ENCODE results near the gene CNTN4.

CNTN4 gene

DNA sequence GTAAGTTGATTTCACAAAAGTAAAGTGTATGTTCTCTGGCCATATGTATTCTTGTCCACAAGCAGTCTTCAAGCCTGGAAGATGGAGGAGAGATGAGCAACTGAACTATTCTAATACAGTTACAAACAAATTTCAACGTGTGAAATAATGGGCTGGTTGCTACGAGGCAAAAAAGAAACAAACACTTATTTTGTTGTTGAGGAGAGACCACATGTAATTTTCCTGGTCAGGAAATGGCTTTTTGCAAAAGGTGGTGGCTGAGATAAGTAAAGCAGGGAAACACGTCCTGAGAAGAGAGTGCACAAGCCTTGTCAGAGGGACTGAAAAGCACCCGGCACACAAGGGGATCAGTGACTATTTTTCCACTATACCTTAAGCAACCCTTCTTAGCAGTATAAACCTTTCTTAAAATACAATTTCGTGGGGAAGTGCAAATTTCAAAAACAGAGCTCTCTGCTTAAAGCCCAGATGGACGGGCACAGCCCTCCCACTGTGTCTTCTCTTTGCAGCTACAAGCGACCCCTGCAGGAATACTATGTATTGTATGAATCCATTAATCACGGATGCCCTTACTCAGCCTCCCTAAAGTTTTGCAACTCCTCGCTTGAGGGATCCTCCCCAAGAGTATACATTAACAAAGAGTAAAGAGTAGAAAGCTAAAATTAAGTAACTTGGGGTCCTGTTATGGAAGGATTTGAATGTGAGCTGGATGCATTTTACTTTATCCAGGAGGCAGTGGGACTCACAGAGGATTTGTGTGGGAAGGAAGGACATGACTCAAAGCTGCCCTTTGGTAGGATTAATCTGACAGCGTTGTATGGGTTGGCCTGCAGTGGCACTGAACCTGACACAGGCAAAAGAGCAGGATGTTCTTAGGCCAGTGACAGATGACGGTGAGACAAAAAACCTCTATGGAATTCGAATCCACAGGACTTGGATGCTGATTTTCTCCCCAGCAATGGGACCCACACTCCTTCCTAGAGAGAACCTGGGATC, 757.8 kb downstream of the CNTN4 start:
- no peak for DNase-seq (ENCODE audit: low read depth in 3 of 3)

DNA sequence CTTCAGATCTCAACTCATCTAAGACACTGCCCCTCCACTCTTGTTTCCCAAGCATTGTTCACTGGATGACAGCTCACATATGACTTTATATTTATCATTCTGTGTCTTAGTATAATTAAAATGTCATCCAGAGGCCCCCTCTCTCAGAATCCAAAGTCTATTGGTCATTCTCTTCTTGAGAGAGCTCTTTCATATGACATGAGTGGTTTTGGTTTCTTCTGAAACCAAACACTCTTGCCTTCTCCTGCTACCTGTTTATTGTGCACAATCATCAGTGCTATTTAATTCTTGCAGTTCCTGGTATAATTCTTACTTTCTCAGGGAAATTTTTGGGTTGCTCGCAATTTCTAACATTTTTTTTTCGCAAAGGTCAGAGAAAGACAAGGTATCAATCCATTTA, 762.0 kb downstream of the CNTN4 start:
- no peak for DNase-seq (ENCODE audit: low read depth in 3 of 3)

DNA sequence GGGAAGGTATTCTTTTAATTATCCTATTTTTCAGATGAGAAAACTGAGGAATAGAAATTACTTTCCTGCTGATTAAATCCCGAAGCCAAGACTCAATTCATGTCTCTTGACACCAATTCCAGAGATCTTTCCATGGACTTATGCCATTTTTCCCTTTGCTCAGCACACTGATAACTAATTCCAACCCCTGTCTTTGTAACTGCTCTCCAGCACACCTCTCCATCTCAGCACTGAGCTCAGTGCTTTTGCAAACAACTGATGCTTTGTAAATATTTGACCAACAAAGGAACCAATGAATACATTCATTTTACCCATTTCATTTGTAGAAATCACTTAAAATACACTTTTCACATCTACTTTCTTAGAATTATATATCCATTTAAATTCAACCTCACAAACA, 762.5 kb downstream of the CNTN4 start:
- no peak for DNase-seq (ENCODE audit: low read depth in 3 of 3)

DNA sequence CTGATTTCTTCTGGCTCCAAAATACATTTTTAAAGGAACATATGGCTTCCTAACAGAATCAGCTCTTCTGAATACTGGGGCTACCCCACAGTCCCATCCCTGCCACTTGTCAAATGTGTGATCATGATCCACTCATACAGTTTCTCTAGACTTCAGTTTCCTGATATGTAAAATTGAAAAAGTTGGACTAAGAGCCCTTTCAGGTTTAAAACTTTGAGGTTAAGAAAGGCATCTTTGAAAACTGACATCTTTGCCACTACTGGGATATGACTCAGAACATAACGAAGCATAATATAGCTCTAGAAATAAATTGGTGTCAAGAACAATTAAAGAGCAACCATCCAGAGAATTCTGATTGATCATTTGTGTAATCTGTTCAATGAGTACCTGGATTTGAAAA, 763.3 kb downstream of the CNTN4 start:
- no peak for DNase-seq (ENCODE audit: low read depth in 3 of 3)

DNA sequence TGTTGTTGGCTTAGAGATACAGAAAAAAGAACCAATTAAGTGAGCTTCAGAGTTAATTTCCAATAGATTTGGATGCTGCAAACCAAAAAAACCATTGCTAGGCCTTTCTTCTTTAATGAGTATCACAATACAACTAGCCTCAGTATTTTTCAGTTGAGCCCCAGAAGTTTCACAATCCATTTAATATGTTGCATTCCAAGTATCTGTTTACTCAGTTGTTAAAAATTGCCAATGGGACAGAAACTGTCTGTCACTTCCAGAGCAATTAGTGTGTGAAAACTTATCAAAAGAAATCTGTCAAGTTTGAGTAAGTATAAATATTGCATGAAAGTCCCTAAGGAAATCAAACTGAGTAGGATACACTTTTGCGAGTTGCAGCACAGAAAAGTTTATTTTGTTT, 763.7 kb downstream of the CNTN4 start:
- DNase-seq (ENCODE audit: low read depth in 3 of 3): no peak

DNA sequence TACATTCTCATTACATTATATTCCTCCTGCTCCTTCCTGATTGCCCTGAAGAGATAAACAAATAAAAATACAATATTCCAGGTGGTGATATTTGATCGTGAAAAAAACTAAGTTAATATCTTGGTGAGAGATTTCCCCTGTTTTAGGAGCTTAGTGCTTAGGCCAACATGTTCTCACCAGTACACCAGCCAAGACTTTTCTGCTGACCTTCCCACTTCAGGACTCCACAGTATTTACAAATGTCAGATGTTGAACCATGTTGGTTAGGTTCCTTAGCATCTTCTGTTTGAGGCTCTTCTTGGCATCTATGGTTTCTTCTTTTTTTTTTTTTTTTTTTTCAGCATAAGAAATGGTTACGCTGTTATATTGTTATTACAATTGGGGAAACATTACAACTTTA, 764.5 kb downstream of the CNTN4 start:
- no peak for DNase-seq (ENCODE audit: low read depth in 3 of 3)

DNA sequence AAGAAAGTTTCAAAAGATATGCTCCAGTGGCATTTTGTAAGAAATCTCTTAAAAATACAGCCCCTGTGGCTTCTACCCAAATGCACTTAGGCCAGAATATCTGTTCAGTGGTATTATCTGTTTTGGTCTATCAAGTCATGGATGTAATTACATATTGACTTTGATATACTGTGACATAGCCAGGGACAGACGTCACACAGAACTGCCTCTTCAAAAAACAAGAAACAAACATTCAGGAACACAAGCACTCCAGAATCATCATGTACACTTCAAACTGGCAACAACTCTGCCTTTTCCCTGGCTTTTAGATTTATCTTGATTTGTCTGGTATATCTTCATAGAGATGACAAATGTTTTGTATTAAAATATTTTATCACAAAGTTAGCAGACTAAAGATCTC, 771.2 kb downstream of the CNTN4 start:
- DNase-seq (ENCODE audit: low read depth in 3 of 3): no peak

DNA sequence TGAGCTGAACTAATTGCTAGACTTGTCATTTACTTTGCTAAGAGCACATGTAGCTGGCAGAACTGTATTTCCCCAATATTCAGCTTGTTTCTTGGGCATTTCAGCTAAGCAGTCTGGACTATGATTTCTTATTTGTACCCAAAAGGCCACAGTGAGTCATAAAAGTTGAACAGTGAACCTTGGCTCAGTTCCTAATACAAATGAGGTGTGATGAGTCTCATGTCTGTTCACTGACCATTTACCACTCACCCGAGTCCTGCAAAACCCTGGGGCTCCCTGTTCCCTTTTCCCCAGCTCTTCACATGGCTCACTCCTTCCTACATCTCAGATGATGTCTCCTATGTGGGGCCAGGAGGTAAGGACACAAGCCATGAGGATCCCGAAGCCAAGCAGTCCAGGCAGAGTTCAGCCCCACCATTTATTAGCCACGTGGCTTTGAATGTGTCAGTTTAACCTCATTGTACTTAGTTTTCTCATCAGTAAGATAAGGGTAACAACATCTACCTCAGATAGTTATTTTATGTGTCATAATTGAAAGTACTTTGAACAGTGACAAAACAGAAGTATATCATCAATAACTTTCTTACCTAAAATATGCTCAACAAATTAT, 772.2 kb downstream of the CNTN4 start:
- no peak for DNase-seq (ENCODE audit: low read depth in 3 of 3)

DNA sequence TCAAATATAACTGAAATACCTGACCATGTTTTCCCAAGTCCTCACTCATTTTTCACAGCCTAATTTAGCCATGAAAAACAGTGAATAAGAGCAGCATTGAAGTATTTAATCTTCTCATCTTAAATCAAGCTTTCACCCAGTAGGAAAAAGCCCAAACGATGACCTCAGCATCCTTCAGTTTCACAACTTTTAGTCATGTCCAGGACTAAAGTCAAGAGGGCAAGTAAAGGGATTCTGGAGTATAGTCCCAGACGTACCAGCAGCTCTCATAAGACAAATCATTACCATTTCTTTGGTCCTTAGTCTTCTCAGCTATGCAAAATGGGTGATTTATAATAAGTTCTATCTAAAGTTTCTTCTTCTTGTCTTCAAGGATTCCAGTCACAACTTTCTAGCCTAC, 774.2 kb downstream of the CNTN4 start:
- no peak for DNase-seq (ENCODE audit: low read depth in 3 of 3)

DNA sequence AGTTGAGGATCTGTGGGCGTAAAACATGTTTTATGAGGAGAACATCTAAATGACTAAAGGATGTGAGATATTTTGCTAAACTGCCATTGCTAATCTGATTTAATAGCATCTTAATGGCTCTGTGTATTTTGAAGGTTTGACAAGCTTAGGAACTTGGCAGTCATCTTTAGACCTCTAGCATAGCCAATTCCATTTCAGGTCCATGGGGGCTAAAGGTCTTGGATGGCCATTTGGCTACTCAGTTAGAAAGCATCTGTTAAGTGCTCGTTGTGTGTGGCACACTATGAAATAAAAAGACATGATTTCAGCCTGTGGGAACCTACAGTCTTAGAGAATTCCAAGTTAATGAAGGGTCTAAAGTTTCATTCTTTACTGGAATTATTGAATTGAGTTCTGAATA, 775.3 kb downstream of the CNTN4 start:
- DNase-seq (ENCODE audit: low read depth in 3 of 3): no peak

DNA sequence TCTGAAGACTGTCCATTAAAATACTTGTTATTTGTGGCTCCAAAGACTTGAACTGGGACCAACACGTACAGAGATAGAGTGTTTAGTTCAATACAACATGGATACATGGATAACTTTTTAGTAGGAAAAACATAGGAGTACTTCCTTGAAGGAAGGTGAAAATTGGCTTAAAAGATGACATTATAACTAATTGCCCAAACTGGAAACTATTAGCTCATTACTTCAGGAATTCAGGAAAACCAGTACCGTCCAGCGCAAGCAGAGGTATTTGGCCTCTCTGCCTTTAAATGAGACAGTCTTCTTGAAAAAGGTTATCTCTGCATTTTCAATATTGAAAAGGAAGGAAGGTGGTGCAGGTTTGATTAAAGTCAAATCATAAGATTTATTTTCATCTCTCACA, 777.0 kb downstream of the CNTN4 start:
- DNase-seq (ENCODE audit: low read depth in 3 of 3): no peak

DNA sequence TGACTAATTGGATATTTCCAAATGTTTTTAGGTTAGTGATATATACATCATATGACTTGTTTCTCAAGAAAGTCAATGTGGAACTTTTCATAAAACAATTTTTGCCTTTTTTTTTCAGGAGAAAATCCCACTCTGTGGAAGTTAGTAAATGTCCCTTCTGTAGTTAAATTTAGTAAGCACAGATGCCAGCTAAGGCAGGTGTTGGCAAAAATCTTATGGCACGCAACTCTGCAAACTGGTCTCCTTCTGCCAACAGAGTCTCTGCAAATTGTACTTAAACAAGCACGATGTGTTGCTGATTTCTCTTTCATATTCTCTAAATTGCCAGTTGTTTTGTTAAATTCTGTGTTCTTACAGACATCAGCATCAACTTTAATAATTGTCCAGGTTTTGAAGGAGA, 777.7 kb downstream of the CNTN4 start:
- no peak for DNase-seq (ENCODE audit: low read depth in 3 of 3)

DNA sequence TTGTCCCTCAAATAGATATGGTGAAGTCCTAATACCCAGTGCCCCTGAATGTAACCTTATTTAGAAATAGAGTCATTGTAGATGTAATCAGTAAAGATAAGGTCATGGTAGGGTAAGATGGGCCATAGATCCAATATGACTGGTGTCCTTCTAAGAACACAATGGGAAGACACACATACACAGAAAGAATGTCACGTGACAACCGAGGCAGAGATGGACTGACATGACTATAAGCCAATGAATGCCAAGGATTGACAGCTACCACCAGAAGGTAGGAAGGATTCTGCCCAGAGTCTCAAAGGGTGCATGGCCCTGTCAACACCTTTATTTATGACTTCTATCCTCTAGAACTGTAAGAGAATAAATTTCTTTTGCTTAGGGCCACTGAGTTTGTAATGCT, 780.4 kb downstream of the CNTN4 start:
- DNase-seq (ENCODE audit: low read depth in 3 of 3): no peak

DNA sequence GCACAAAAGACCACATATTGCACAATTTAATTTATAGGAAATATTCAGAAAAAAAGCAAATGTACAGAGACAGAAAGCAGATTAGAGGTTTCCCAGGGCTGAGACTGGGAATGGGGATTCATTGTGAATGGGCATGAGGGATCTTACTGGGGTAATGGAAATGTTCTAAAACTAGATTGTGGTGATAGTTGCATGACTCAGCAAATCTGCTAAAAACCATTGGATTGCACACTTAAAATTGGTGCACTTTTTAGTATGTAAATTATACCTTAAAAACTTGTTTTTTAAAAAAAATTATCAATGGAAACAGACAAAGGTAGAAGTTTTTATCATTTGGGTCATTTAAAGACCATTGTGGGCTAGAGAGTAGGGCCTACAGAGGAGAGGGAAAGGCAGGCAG, 780.9 kb downstream of the CNTN4 start:
- no peak for DNase-seq (ENCODE audit: low read depth in 3 of 3)

DNA sequence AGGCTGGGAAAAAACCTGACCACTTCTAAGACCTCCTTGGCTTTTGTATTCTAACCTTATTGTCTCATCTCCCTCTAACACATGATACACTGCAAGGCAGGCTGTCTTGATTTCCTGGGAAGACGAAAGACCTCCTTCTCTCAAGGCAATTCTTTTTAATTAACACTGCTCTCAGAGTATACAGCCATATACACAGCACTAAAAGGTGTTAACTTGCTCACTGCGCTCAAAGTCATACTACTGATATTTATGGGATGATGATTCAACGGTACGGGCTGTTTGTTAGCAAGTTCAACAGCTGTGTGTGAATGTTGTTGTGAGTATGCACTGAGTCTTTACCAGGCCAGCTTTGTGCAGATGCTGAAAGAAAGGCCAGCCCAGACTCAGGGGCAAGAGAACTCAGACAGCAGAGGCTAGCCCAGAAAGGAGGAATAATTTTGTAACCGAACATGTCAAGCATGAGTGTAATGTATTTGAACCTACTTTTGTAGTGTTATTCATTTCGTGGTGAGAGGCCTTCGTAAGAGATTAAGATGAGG, 781.6 kb downstream of the CNTN4 start:
- DNase-seq (ENCODE audit: low read depth in 3 of 3): no peak

DNA sequence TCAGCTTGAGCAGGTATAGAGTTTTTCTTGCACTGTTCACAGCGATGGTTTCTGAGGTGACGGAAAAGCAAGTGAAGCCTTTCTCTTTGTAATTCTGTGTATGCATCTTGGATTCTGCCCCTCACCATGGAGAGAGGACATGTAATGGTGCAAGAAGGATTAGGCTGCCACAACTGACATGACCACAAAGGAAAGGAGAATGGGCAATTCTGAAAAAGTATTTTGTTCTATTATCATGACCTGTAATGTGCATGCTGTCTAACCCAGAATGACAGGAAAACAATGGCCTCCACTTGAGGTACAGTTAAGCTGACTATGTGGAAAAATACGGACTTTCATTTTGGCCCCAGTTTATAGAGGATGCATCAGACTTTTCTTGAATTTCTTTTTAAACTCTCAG, 784.6 kb downstream of the CNTN4 start:
- no peak for DNase-seq (ENCODE audit: low read depth in 3 of 3)

DNA sequence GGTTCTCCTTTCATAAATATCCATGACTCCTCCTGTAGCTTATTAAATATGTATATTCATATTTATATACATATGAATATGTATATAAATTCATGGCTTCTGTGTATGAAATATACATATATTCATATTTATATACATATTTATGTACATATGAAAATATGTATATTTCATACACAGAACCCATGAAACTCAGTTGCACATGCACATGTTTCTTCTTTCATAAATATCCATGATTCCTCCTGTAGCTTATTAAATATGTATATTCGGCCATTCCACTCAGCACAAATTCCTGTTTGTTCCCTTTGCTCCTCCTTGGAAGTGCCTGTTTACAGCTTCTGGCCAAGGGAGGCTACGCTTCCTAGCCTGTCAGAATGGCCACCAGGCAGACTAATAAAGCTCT, 789.9 kb downstream of the CNTN4 start:
- DNase-seq (ENCODE audit: low read depth in 3 of 3): no peak

DNA sequence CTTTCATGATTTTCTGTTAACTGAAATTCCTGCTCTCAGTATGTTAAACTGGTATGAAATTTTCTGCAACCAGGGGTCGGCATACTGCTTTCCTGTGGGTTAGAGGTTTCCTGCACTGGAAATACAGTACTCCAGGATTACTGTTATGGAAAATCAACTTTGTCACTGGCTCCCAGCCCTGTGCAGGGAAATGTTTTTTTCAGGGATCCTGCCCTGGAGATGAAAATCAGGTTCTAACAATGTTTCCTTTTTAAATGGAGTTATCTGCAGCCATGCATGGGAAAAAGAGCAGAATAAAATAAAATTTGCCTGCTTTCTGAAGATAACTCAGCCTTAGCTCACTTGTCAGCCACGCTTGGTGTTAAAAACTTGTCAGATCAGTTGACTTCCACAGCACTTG, 791.1 kb downstream of the CNTN4 start:
- no peak for DNase-seq (ENCODE audit: low read depth in 3 of 3)

DNA sequence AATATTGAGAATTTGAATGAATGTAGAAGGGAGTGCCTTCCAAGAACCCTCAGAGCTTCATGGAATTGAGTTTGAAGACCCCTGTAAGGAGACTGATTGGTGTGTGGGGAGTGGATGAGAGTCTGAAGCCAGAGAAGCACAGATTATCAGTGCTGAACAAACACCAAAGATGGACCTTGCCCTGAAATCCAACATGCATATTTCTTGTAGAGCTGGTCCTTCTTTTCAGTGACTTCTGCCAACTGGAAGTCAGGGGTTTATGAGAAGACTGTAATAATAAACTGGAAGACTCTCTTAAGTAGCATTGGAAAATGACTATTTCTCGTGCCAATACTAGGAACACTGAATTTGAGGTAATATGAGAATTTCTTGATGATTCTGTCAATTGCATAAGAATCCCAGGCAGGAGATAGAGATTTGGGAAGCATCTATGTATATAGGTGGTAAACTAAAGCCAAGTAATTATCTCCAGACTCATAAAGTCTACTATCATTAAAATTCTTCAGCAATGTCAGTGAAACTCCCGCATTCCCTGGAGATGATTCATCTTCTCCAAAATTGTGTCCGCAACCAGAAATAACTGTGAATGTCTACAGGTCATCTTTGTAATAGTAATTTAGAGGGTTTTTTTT, 797.8 kb downstream of the CNTN4 start:
- no peak for DNase-seq (ENCODE audit: low read depth in 3 of 3)

DNA sequence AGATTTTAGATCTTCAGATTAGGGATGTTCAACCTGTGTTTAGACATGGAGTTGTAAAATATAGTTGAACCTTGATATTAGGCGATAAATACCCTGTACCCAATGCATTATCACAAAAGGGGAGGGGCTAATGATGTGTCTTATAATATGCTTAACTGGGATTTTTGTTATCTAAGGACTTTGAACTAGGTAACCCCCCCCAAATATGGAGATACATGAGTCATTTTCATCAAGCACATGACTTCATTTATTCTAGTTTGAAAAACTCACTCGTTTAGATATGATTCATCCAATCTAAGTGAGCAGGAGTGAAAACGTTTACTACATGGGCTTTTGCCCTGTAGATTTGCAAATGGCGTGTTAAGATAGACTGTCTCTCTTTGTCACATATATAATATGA, 799.2 kb downstream of the CNTN4 start:
- no peak for DNase-seq (ENCODE audit: low read depth in 3 of 3)

DNA sequence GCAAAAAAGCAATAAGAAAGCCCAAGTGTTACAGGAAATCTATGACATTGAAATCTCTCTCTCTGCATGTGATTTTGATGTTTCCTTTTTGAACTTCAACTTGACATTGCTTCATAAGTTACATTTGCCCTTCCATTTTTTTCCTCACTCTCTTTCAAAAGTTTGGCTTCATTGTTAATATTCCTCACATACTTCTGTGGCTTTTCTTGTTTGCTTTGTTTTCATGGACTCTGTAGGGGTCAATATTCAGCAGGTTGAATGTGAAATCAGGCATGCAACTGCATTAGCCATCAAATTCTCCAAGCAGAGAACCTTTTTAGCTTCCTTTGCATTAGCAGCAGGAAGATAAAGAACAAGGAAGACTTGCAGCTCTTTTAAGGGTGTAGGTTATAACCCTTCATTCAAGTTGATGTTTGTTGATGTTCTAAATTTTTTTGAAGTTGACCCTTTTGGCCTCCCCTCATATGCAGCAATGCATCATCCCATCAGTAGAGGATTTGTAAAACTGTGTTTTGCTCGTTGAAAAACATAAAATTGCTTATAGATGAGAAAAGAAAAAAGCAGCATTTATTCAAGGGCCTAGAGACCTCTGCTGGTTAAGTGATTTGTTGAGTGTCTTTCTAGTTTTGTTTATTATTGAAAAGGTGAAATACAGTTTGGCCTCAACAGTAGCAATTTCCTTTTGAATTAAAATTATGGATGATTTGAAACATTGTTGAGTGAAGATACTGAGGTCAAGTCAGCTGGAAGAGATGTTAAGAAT, 800.1 kb downstream of the CNTN4 start:
- no peak for DNase-seq (ENCODE audit: low read depth in 3 of 3)

DNA sequence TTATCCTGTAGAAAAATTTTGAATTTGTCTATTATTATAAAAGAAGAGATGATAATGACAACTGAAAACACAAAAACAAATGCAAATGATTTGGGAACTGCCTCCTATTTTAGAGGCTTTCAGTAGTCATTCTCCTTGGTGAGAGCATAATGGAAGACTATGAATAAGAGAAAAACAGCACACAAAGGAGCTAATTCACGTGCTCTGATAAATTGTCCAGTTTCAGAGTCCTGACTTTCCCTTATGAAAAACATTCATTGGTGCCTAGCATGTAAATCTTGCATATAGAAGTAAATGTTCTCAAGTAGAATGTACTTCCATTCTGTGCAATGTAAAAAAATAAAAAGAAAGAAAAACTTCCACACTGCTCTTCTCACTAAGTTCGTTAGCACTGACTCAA, 805.4 kb downstream of the CNTN4 start:
- DNase-seq (ENCODE audit: low read depth in 3 of 3): no peak
